Neural progenitor cell (in vitro differentiated cells): Measurements from ENCODE around the gene SLCO3A1. TPM values are rescaled to one million over a fixed set of nuclear protein-coding genes. Genes with fewer than 3 reads are reported as not detected.

Source experiments
- DNase-seq: peaks from one replicate; pipeline ENCODE4 v3.0.0-alpha.2; 2016; ENCODE audit warnings: low spot score
- H2AFZ ChIP-seq: fragments of 200-600 bp; sonication (generic); replicated peaks from 2 replicates; pipeline ENCODE4 v1.6.1; 2016; ENCODE audit warnings: antibody characterized with exemption
- H3F3A ChIP-seq: fragments of 200-600 bp; sonication (generic); 2 replicates; pipeline ENCODE4 v1.6.1; 2016; ENCODE audit warnings: antibody characterized with exemption, low read depth
- H3K27ac ChIP-seq: fragments of 200-600 bp; sonication (generic); 2 replicates; pipeline ENCODE4 v1.5.1; 2016; ENCODE audit warnings: mild to moderate bottlenecking
- H3K27me3 ChIP-seq: fragments of 200-600 bp; sonication (generic); 2 replicates; pipeline ENCODE4 v1.6.1; 2016; ENCODE audit warnings: mild to moderate bottlenecking, moderate library complexity
- H3K36me3 ChIP-seq: fragments of 200-600 bp; sonication (generic); 2 replicates; pipeline ENCODE4 v1.5.1; 2016
- H3K4me1 ChIP-seq: fragments of 200-600 bp; sonication (generic); 2 replicates; pipeline ENCODE4 v1.6.1; 2016; ENCODE audit warnings: mixed run types
- H3K4me2 ChIP-seq: fragments of 200-600 bp; sonication (generic); 2 replicates; pipeline ENCODE4 v1.6.1; 2016
- H3K4me3 ChIP-seq: fragments of 200-600 bp; sonication (generic); 2 replicates; pipeline ENCODE4 v1.5.1; 2016
- H3K79me2 ChIP-seq: fragments of 200-600 bp; sonication (generic); 2 replicates; pipeline ENCODE4 v1.6.1; 2016; ENCODE audit warnings: low read depth
- H3K9ac ChIP-seq: fragments of 200-600 bp; sonication (generic); 2 replicates; pipeline ENCODE4 v1.6.1; 2016
- H3K9me3 ChIP-seq: fragments of 200-600 bp; sonication (generic); 2 replicates; pipeline ENCODE4 v1.5.1; 2016; ENCODE audit warnings: low read depth
- H4K20me1 ChIP-seq: fragments of 200-600 bp; sonication (generic); 2 replicates; pipeline ENCODE4 v1.6.1; 2016; ENCODE audit warnings: low read depth
- H3K27ac Mint-ChIP-seq: 3 replicates; pipeline ENCODE4 v1.8.0; 2021; ENCODE audit warnings: mixed read lengths
- H3K27me3 Mint-ChIP-seq: 2 replicates; pipeline ENCODE4 v1.8.0; 2022; ENCODE audit warnings: low read depth, mild to moderate bottlenecking, inconsistent platforms, moderate library complexity, mixed read lengths; ENCODE audit not compliant: insufficient read depth
- H3K36me3 Mint-ChIP-seq: 3 replicates; pipeline ENCODE4 v1.8.0; 2021; ENCODE audit warnings: mixed read lengths
- H3K4me1 Mint-ChIP-seq: 3 replicates; pipeline ENCODE4 v1.8.0; 2021; ENCODE audit warnings: mixed read lengths
- H3K4me3 Mint-ChIP-seq: 3 replicates; pipeline ENCODE4 v1.8.0; 2021; ENCODE audit warnings: mild to moderate bottlenecking, moderate library complexity, mixed read lengths
- H3K9me3 Mint-ChIP-seq: 3 replicates; pipeline ENCODE4 v1.8.0; 2020; ENCODE audit warnings: mixed read lengths
- EZH2 ChIP-seq: fragments of 200-600 bp; sonication (generic); IDR thresholded peaks from 2 replicates; pipeline ENCODE4 v1.6.1; 2017; ENCODE audit warnings: antibody characterized with exemption, mild to moderate bottlenecking, moderate library complexity
- EZH2phosphoT487 ChIP-seq: fragments of 200-600 bp; sonication (generic); IDR thresholded peaks from 2 replicates; pipeline ENCODE4 v1.6.1; 2017; ENCODE audit warnings: antibody characterized with exemption
- total RNA-seq: library from RNA; depleted of rRNA; stranded (reverse); fragments of >200 nt; gene quantifications from 2 replicates; pipeline ENCODE4 v1.2.3, GENCODE V29; 2015; ENCODE audit warnings: low replicate concordance
- TF ChIP-seq, protein P1 (sequence below): fragments of 200-600 bp; sonication (generic); IDR thresholded peaks from 2 replicates; pipeline ENCODE4 v1.5.1; 2017; ENCODE audit warnings: antibody characterized with exemption, mild to moderate bottlenecking

The SLCO3A1 gene
- total RNA-seq, 1 donor from 2014 or later: 6.6 TPM

DNA sequence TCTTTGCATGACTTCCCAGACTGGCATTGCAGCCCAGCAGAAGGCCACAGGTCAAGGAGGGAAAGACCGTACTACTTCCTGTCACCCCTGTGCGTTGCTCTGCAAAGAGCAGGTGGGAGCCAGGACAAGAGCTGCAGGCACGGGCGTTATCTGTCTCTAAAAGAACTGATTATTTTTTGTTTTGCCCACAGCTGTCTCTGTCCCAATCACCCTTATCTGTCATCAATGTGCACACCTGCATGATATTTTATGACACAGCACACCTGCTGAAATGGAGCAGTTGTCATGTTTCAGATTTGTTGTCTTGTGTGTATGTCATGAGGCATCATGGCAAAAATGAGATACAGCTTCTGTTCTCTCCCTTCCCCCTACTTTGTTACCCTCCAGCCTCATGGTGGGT lies 58.8 kb downstream of the SLCO3A1 start:
- H3K27ac ChIP-seq: no peak overlapping the region
- no peak overlapping the region for H3K4me2 ChIP-seq
- no peaks in the 10 kb centered on the region for H4K20me1 ChIP-seq
- no peak overlapping the region for H2AFZ ChIP-seq
- no peak overlapping the region for H3K4me3 ChIP-seq
- H3K4me1 ChIP-seq: no peaks in the 10 kb centered on the region
- H3K9me3 ChIP-seq: no peaks in the 10 kb centered on the region
- peaks cover 7% of the 10 kb centered on the region for H3K27me3 Mint-ChIP-seq
- peaks cover 1% of the 10 kb centered on the region for H3K36me3 Mint-ChIP-seq
- TF ChIP-seq EZH2 (no peak), EZH2phosphoT487 (no peak)
- TF ChIP-seq, protein P1, sequence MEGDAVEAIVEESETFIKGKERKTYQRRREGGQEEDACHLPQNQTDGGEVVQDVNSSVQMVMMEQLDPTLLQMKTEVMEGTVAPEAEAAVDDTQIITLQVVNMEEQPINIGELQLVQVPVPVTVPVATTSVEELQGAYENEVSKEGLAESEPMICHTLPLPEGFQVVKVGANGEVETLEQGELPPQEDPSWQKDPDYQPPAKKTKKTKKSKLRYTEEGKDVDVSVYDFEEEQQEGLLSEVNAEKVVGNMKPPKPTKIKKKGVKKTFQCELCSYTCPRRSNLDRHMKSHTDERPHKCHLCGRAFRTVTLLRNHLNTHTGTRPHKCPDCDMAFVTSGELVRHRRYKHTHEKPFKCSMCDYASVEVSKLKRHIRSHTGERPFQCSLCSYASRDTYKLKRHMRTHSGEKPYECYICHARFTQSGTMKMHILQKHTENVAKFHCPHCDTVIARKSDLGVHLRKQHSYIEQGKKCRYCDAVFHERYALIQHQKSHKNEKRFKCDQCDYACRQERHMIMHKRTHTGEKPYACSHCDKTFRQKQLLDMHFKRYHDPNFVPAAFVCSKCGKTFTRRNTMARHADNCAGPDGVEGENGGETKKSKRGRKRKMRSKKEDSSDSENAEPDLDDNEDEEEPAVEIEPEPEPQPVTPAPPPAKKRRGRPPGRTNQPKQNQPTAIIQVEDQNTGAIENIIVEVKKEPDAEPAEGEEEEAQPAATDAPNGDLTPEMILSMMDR: no peak
- H3K9me3 Mint-ChIP-seq: no peaks in the 10 kb centered on the region
- H3K4me3 Mint-ChIP-seq: no peak overlapping the region
- no peaks in the 10 kb centered on the region for H3K36me3 ChIP-seq
- no peaks in the 10 kb centered on the region for H3F3A ChIP-seq
- H3K27ac Mint-ChIP-seq: no peak overlapping the region
- no peaks in the 10 kb centered on the region for H3K27me3 ChIP-seq
- H3K4me1 Mint-ChIP-seq: peaks cover 7% of the 10 kb centered on the region
- DNase-seq: no peak
- H3K9ac ChIP-seq: no peak overlapping the region
- no peaks in the 10 kb centered on the region for H3K79me2 ChIP-seq

DNA sequence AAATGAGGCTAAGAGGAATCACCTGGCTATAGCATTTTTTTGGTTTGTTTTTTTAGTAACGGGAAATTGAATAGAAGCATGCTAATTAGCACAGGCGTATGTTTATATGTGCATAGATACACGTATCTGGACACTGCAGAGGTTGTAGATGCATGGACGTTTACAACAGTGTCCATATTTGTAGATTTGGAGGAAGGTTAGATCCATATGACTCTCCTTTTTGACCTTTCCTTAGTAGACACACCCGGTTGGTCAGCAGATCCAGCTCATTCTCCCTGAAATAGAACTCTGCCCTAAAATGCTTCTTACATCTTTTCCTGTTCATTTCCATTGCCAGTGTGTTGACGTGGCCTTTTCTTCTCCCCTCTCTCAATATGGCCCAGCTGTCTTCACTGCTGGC lies 60.1 kb downstream of the SLCO3A1 start:
- TF ChIP-seq, protein P1: no peak
- TF ChIP-seq EZH2 (no peak), EZH2phosphoT487 (no peak)

DNA sequence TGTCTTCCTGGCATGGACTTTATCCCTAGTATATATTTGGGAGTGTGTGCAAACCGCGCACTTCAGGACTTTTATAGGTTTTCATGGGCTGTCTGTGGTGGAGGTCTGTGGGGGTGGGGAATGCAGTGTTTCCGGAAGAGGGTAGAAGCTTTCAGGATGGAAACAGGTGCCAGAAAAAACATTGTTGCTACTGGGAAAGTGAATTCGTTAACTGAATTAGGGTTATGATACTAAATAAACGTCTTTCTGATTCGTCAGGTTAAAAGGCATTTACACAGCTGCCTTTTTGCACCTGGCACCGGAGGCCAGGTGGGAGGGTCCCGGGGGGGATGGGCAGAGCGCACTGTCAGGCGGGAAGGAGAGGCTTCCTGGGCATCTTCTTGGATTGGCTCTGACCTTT lies 62.1 kb downstream of the SLCO3A1 start:
- no peaks in the 10 kb centered on the region for H4K20me1 ChIP-seq
- Mint-ChIP-seq H3K27ac (peak overlapping the region; percentile 75), H3K4me3 (no peak overlapping the region), H3K4me1 (peaks cover 2% of the 10 kb centered on the region), H3K9me3 (no peaks in the 10 kb centered on the region), H3K36me3 (peaks cover 1% of the 10 kb centered on the region), H3K27me3 (peaks cover 8% of the 10 kb centered on the region)
- no peak overlapping the region for H3K4me2 ChIP-seq
- no peak overlapping the region for H3K27ac ChIP-seq
- DNase-seq: no peak
- no peak overlapping the region for H2AFZ ChIP-seq
- no peaks in the 10 kb centered on the region for H3F3A ChIP-seq
- no peak overlapping the region for H3K9ac ChIP-seq
- H3K79me2 ChIP-seq: no peaks in the 10 kb centered on the region
- H3K27me3 ChIP-seq: no peaks in the 10 kb centered on the region
- H3K4me3 ChIP-seq: no peak overlapping the region
- no peaks in the 10 kb centered on the region for H3K9me3 ChIP-seq
- H3K4me1 ChIP-seq: no peaks in the 10 kb centered on the region
- TF ChIP-seq EZH2phosphoT487 (no peak), EZH2 (no peak)
- TF ChIP-seq, protein P1: no peak
- no peaks in the 10 kb centered on the region for H3K36me3 ChIP-seq

More for the DNA sequence above, 60.1 kb downstream of the SLCO3A1 start:
- Histone ChIP-seq H3K36me3 (no peaks in the 10 kb centered on the region), H3K79me2 (no peaks in the 10 kb centered on the region), H3K9me3 (no peaks in the 10 kb centered on the region), H3K9ac (no peak overlapping the region), H2AFZ (no peak overlapping the region), H3K4me1 (no peaks in the 10 kb centered on the region), H3K4me2 (no peak overlapping the region), H3F3A (no peaks in the 10 kb centered on the region), H3K4me3 (no peak overlapping the region), H4K20me1 (no peaks in the 10 kb centered on the region), H3K27ac (no peak overlapping the region), H3K27me3 (no peaks in the 10 kb centered on the region)
- H3K27ac Mint-ChIP-seq: no peak overlapping the region
- peaks cover 7% of the 10 kb centered on the region for H3K27me3 Mint-ChIP-seq
- peaks cover 7% of the 10 kb centered on the region for H3K4me1 Mint-ChIP-seq
- peaks cover 1% of the 10 kb centered on the region for H3K36me3 Mint-ChIP-seq
- no peak for DNase-seq
- H3K9me3 Mint-ChIP-seq: no peaks in the 10 kb centered on the region
- H3K4me3 Mint-ChIP-seq: no peak overlapping the region
